Limb (tissue), 2 donors: Measurements from ENCODE around the gene PLA1A.
"Not testable (repeated sequence)": the region's sequence is repeated elsewhere in the genome, so short reads cannot be mapped to it uniquely, and the experiment has no call there.

Experiments
- DNase-seq, 2 donors: peaks; one replicate each; pipeline ENCODE4 v3.0.0-alpha.2; 2016; ENCODE audit errors: extremely low spot score in 2 of 2

Gene PLA1A

DNA sequence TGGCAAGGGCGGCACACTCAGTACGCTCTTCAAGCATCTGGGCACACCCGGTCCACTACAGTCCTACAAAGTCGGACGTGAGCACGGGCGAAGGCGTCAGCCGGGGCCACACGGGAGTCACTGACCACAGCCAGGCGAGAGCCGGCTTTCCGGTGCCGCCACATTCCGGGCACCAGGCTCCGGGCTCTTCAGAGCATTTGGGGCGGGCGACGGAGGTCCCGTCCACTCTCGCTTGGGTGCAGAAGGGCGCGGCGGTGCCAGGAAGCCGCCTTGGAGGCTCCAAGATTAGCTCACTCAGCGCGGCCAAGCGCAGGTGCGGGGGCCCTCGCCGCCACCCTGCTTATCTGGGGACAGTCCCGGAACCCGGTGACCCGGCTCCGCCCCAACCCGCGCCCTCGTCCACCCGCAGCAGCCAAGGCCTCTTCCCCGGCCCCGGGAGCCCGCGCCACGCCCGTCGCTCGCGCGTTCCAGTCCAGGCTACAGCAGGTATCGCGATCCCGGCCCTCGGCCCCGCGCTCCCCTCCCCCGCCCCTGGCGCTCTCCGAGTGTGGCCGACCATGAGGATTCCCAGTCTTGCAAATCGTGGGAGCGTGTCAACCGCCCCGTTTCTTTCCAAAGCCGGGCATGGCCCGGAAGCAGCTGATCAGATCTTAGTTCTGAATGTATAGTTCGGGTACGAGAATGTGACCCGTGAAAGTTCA, 18.2 kb upstream of the PLA1A start, which contains the start of gene ADPRH:
Gene ADPRH, plus strand, starts transcription at position 127 of the 701 bp plus-strand sequence. CDS start 2,678 bp downstream, outside the sequence.
- DNase-seq: peak; percentile 67 to 90

DNA sequence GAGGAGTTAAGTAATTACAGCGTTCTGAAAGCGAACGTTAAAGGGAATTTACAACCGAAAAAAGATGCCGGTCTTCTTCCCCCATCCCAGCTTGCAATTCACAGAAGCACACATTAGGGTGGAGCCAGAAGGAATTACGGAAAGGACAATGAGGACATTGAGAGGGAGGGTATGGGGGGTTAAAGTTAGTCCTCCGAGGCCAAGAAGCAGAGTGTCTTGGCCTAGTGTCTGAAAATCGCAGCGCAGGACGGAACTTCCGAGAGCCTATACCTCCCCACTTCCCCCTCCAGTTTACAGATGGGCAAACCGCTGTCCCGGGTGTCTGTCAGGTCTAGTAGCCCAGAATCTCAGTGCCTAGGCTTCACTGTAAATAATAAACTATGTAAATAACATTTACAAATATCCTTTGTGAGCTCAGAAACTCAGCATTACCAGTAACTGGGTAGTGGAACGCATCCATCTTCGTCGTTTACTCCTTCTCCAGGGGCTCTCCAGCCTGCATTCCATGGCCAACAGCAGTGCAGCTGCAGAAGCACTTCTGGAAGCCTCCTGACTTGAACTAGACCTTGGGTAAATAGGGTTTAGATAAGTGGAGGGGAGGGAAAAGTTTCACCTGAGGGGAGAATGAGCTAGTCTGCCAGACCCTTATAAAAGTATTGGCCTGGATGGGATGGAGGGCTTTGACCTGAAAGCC, 17.5 kb upstream of the PLA1A start:
- peak; percentile 67 to 72 for DNase-seq

DNA sequence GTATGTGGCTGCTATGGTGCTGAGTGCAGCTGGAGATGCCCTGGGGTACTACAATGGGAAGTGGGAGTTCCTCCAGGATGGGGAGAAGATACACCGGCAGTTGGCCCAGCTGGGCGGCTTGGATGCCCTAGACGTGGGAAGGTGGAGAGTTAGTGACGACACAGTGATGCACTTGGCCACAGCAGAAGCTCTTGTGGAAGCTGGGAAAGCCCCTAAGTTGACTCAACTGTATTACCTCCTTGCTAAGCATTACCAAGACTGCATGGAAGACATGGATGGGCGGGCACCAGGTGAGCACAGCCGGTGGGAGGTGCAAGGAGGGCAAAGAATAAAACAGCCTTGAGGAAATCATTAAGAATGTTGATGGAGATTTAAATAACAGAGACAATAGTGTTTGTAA, 15.5 kb upstream of the PLA1A start:
- no peak for DNase-seq

DNA sequence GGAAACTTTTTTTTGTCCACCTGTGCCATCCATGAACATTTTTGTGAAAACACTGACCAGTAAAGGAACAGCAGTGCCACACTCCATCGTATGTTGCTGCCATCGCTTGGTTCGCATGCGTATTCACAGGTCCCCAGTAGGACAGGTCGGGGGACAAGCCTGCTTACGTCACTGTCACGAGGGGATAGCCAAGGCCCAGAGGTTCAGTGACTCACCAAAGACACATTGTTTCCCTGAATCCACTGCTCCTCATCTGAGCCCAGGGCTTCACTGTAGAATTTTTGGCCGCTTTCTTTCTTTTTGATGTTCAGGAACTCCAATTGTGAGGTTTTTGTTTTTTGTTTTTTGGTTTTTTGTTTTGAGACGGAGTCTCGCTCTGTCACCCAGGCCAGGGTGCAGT, 12.5 kb upstream of the PLA1A start:
- DNase-seq: no peak

DNA sequence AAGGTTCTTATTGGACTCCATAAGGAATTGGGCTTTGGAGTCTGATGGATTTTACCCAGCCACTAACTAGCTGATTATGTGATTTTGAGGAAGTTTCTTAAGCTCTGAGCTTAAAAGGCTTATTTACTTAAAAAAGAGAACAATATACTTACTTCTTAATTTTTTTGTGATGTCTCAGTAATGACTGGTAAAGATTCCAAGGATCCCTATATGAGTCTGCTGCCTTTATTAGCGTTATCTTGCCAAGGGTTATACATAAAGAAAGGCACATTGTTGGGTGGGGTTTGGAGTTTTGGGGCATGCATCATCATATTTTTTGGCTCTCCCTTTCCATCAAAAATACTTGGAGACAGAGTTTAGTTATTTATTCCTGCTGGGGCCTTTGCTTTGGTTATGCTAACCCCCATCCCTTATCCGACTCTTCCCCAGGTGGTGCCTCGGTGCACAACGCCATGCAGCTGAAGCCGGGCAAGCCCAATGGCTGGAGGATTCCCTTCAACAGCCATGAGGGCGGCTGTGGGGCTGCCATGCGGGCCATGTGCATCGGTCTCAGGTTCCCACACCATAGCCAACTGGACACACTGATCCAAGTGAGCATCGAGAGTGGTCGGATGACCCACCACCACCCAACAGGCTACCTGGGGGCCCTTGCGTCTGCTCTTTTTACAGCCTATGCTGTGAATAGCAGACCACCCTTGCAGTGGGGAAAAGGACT, 11.7 kb upstream of the PLA1A start:
- DNase-seq: no peak

DNA sequence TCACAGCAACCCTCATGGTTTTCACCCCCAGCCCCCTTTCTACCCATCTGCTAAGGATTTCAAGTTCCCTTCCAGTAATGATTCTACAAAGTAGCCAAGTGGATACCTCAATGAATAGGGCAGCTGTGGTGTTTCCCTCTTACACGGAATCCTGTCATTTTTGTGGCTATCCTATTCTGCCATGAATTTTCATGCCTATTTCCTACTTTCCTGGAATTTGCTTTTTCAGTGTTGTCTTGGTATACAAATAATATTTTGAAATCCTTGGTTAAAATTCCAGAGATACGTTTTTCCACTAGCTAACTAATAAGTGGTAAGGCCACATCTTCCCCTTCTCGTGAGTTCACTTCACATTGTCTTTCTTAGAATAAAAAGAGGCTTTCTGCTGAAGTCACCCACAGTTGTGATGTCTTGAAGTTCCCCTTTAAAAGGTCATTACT, 10.9 kb upstream of the PLA1A start:
- DNase-seq: no peak

DNA sequence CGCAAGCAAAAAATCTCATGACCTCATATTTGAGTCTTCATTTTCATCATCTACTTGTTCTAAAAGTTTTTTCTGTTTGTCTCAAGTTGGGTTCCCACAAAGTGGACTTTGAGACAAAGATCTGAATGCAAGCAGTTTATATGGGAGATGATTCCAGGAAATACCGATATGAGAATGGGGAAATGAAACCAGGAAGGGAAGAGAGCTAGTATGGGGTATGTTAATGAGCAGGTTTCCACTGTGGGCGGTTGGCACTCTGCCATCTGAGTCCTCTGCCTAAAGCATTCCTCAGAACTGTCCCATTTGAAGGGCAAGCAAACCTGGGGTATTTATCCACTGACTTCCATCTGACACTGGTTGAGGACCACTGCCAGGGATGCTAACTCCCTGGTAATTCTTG, 9.6 kb upstream of the PLA1A start:
- no peak for DNase-seq

DNA sequence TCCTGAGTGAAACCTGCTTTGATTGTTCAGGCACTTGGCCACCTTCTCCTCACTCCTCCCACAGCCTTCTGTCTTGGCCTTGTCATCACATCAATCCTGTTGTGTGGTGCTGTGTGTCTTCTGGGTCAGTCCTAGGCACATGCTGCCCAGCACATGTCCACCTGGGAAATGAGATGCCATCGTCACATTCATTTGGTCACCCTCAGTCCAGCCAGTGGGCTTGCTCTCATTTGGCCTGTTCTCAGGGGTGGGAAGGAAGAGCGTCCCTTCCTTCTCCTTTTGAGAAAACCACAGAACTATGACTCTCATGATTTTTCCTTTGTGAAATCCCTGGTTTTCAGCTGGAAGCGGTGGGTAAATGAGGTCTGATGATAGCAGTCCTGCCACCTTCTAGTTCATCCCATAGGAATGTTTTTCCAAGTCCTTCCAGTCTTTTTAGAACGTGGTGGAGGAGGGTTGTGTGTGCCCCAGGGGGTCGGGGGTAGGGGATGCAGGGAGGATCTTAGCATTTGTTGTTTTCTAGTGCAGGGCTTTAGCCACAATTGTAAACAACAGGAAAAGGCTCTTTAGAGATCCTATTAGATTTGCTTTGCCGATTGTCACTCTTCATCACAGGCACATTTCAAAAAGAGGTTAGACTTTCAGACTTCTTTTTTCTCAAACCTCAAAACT, 8.4 kb upstream of the PLA1A start:
- DNase-seq: no peak

DNA sequence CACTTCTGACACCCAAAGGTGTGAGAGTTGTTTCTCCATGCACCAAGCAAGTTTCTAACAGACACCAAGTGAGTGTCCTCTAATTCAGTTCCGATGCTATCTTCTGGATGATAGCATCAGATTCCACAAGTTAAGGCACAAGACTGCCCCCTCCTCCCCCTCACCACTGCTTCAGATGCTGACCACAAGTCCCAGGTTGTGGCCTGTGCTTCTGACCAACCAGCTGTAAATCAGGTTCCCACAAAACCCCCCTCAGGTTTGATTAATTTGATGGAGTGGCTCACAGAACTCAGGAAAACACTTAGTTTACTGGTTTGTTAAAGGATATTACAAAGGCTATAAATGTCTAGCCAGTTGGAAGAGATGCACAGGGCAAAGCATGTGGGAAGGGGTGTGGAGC, 7.0 kb upstream of the PLA1A start:
- DNase-seq: no peak

DNA sequence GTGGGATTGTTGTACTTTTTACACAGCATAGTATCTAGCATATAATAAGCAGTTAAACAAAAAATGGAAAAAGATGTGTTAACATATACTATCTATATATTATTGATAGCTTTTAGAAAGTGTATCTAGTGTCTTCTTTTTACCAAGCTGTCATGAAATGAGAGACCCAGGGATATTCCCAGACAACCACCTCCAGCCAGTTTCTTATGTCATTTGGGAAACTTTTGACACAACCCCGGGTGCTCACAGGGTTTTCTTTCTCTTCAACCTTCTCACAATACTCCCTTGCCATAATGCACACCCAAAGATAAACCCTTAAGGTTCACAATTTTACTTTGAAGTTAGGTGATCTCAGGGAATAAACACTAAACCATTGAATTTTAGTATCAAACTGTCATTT, 4.8 kb upstream of the PLA1A start:
- DNase-seq: no peak

DNA sequence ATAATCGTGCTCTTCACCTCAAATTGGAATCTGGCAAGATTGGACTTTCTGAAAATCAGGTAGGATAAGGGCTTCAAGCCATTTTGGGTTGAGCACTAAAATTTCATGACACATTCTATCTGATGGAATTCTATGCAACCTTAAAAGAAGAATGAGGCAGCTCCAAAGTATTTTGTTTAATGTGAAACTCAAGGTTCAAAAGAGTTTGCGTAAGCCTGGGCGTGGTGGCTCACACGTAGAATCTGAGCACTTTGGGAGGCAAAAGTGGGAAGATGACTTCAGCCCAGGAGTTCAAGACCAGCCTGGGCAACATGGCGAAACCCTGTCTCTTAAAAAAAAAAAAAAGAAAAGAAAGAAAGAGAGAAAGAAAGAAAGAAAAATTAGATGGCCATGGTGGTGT, 3.6 kb upstream of the PLA1A start:
- no peak for DNase-seq

DNA sequence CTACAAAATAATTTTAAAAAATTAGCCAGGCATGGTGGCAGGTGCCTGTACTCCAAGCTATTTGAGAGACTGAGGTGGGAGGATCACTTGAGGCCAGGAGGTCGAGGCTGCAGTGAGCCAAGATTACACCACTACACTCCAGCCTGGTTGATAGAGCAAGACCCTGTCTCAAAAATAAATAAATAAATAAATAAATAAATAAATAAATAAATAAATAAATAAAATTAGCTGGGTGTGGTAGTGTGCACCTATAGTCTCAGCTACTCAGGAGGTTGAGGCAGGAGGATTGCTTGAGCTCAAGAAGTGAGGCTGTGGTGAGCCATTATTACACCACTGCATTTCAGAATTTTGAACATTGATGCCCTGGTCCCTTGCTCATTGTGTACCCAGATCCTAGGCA, 2.8 kb upstream of the PLA1A start:
- DNase-seq: not testable (repeated sequence)

DNA sequence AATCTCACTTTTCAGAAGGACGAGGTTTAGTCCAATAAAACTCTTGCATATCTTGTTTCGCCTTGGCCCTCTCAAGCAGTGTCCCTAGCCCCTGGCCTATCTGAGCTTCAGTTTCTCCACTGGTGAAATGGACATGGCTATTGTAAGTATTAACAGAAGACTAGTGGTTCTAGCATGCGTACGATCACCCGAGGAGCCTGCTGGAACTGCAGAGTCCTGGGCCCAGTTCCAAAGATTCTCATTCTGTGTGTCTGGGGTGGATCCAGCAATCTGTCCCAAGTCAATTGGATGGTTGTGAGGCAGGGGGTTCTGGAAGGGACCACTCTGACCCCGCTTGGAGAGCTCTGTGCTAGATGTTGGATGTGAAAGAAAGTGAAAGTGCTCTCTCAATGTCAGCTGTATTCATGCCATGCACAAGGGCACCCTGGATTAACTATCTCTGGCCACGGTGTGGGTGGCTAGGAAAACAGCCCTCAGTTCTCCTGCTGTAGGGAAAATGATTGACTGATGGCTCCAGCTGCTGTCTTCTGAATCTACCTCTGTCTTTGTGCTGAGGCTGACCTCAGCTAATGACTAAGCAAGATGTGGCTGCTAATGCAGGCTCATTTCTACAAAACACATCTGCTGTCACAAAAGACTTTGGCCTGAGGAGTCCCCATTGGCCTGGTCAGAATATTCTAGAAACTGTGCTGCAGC, 1.9 kb upstream of the PLA1A start:
- no peak for DNase-seq

DNA sequence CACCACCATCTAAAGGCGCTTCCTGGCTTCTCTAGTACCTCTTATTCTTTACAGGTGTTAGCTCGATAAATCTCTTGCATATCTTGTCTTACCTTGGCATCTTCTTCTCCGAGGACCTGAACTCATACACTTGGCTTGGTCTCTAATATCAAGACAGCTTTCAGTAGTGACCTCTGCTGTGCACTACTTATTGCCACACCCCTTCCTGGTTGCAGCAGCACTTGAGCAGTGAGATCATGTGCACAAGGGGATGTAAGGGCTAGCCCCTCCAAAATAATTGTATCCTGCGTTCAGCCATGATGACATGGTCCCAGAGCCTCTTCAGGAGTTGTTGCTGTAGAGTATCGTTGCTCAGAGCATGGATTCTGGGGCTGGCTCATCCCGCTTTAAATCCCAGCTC, 1.3 kb upstream of the PLA1A start:
- DNase-seq: no peak

DNA sequence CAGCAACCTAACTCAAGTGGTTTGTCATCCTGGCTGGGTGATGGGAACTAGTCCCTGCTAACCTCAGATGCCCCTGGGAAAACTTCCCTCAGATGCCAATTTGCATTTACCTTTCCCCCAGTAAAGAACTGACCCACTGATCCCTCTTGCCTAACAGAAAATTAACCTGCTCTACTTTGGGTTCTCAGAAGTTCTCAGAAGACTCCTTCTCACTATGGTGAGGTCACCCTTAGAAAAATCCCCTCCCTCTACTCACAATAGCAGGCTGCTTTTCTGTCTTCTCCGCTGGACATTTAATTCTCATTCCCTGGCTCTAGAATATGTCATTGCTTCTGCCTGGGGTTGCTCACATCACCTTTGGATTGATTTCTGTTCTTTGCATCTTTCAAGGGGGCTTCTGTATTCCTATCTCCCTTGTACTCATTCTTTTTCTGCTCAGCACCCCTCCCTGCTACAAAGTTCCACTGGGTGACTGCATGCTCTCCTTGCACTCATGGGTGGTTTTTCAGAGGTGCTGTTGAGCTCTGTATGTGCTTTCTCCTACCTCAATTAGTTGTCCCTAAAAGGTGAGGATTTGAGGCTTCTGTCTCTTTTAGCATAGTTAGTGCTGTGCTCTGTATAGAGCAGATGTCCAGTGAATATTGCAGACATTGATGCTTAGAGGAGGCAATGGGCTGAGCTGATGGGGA, 869 bp downstream of the PLA1A start:
- no peak for DNase-seq

DNA sequence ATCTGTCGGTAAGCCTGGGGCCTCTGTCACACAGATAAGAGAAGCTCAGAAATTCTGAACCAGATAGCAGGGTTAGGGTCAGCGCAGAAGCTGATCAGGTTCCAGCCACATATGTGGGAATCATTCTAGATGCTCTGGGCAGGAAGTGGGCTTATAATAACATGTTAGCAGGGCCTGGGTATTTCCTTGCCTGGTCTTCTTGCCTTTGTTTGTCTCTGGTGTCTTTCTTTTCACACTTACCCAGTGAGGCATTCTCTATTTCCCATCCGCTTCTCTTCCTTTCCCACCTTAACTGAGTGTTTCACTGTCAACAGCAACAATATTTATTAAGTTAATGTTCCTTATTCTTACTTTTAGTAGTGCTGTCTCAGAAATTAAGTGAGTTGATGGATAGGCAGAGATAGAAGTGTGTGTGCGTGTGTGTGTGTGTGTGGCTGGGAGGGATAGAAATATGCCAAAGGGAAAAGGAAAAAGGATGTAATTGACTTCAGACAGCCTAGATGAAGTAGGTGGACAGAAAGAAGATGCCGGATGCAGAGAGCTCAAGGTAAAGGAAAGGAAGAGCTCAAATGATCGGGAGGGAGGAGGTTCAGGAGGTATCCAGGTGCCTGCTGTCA, 2.0 kb downstream of the PLA1A start:
- DNase-seq: no peak

DNA sequence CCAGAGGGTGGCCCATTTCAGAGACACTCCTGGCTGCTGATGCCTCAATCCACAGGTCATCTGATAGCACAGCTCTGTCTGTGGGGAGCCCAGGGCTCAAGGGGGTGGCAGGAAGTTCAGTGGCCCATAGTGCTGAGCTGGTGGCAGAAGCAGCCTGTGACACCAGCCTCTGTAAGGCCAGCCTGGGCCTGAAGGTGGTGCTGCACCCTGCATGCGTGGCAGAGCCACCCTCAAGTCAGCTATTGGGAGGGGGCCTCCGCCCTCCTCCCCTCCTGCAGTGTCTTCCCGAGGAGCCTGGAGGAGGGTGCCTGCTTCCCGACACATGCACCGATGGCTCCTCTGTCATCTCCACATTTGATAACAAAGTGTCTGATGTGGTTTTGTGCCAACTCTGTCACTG, 3.0 kb downstream of the PLA1A start:
- DNase-seq: no peak

DNA sequence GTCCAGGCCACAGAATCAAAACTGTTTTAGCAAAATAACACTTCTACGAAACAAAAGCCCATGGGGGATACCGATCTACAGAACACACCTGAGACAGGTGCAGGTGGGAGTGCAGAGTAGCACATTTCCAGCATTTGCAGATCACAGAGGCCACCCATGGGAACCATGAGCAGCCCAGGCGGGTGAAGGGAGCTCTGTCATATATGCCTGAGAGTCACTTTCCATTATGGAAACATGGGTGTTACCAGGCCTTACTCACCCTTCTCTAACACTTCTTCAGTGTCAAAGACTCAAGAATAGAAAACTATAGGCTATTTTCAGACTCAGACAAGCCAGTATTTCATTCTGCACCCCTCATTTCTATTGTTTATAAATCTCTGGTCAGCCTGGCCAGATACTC, 3.5 kb downstream of the PLA1A start:
- no peak for DNase-seq

DNA sequence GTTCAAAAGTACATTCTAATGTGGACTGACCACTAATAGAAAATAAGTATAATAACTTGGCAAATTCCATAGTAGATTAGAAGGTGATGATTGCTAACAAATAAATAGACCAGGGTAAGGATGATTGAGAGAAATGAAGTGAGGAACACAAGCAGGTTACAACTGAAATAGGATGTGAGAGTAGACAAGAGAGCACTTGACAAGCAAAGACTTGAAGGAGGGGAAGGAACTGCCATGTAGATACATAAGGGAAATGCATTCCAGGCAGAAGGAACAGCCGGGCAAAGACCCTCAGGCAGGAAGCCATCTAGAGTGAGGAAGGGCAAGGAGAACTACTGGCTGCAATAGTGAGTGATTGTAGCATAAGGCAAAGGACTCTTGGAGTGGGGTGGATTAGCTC, 5.0 kb downstream of the PLA1A start:
- DNase-seq: no peak

DNA sequence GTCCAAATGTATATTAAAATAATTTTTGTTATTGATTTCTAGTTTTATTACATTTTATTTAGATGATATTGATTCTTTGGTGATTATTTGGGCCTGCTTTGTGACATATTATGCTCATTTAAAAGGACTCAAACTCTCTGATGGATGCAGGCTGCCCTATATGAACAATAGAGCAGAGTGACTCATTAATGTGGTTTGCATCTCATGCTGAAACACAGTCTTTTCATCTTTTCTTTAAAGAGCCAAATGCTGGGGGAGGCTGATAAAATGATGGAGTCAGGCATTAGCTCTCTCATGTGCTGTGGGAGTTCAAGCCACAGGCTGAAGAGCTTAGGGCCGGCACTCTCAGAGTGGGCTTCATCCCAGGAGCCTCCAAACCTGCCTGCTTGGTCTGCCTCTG, 7.2 kb downstream of the PLA1A start:
- DNase-seq: no peak
